Endothelial cell of umbilical vein (primary cell): ENCODE measurements around the gene OGT. TPM values are rescaled to one million over a fixed set of nuclear protein-coding genes. Genes with fewer than 3 reads are reported as not detected.

ENCODE experiments used
- BruUV-seq: library from RNA; stranded (reverse); fragments of 400-500 nt; replicated peaks from 2 replicates; lab custom pipeline; 2021; lab: Mats Ljungman, UMichigan
- CTCF ChIA-PET: fragments of 300-600, 350-600 bp; sonication (Branson Sonifier 250); formaldehyde crosslinking; loops from one replicate; lab custom pipeline; 2021; ENCODE audit warnings: antibody characterized with exemption, inconsistent platforms; lab: Charles Lee
- POLR2A ChIA-PET: fragments of 300-600, 350-600 bp; sonication (Branson Sonifier 250); formaldehyde crosslinking; loops from one replicate; lab custom pipeline; 2021; ENCODE audit warnings: antibody characterized with exemption, inconsistent platforms; lab: Charles Lee
- DNase-seq: peaks from one replicate; pipeline ENCODE4 v3.0.0-alpha.2; 2011; ENCODE audit warnings: low read depth, low spot score
- FAIRE-seq: peaks from 2 replicates; lab custom pipeline; 2011; peaks lifted over from hg19 to GRCh38; lab: Jason Lieb, UNC
- H2AFZ ChIP-seq: 2 replicates; pipeline ENCODE4 v1.6.0; 2012; ENCODE audit warnings: low read depth, low read length, control low read depth, inconsistent platforms
- H3K27ac ChIP-seq: 2 replicates; pipeline ENCODE4 v1.5.1; 2011; ENCODE audit warnings: low read depth, mild to moderate bottlenecking, control low read depth, low read length, moderate library complexity; ENCODE audit not compliant: insufficient read depth
- H3K27me3 ChIP-seq, 2 experiments: 2 replicates each; pipeline versions ENCODE4 v1.6.0 to v1.6.1; 2011; ENCODE audit warnings: low read length in 2 of 2, mixed read lengths in 1 of 2; ENCODE audit not compliant: control insufficient read depth in 2 of 2, insufficient read depth in 2 of 2
- H3K36me3 ChIP-seq, 2 experiments: 2 replicates in 1 of 2; 3 replicates in 1 of 2; pipeline ENCODE4 v1.5.1; 2011; ENCODE audit warnings: low read length in 2 of 2, mild to moderate bottlenecking in 1 of 2, moderate library complexity in 1 of 2; ENCODE audit not compliant: control insufficient read depth in 2 of 2, insufficient read depth in 2 of 2; ENCODE audit errors: extremely low read depth in 1 of 2
- H3K4me1 ChIP-seq: 3 replicates; pipeline ENCODE4 v1.5.1; 2011; ENCODE audit warnings: mild to moderate bottlenecking, low read length; ENCODE audit not compliant: control insufficient read depth, insufficient read depth; ENCODE audit errors: extremely low read depth
- H3K4me2 ChIP-seq: 2 replicates; pipeline ENCODE4 v1.6.1; 2011; ENCODE audit warnings: low read length, control low read depth, mixed read lengths; ENCODE audit not compliant: insufficient read depth
- H3K4me3 ChIP-seq, 3 experiments: fragments of 200-600 bp in 1 of 3; sonication (generic), shearing (Covaris generic) in 1 of 3; replicated peaks in 1 of 3; 2 replicates each; pipeline ENCODE4 v1.5.1; 2011 to 2016; ENCODE audit warnings: control low read depth in 3 of 3, low read length in 3 of 3, mild to moderate bottlenecking in 2 of 3, inconsistent platforms in 1 of 3, low read depth in 1 of 3, moderate library complexity in 1 of 3; ENCODE audit not compliant: insufficient read depth in 1 of 3
- H3K79me2 ChIP-seq: 2 replicates; pipeline ENCODE4 v1.6.0; 2012; ENCODE audit warnings: low read length, inconsistent platforms; ENCODE audit not compliant: control insufficient read depth, insufficient read depth
- H3K9ac ChIP-seq: replicated peaks from 2 replicates; pipeline ENCODE3; 2011; ENCODE audit warnings: low read length, control low read depth; ENCODE audit not compliant: insufficient read depth; ENCODE audit errors: extremely low read depth
- H3K9me1 ChIP-seq: replicated peaks from 3 replicates; pipeline ENCODE4 v1.6.0; 2011; ENCODE audit warnings: mild to moderate bottlenecking, low read length; ENCODE audit not compliant: control insufficient read depth, insufficient read depth; ENCODE audit errors: extremely low read depth
- H3K9me3 ChIP-seq: replicated peaks from 2 replicates; pipeline ENCODE4 v1.5.1; 2012; ENCODE audit warnings: low read length, inconsistent platforms; ENCODE audit not compliant: control insufficient read depth, insufficient read depth
- H4K20me1 ChIP-seq: replicated peaks from 2 replicates; pipeline ENCODE3; 2011; ENCODE audit warnings: mild to moderate bottlenecking, low read length; ENCODE audit not compliant: control insufficient read depth, insufficient read depth; ENCODE audit errors: extremely low read depth
- CTCF ChIP-seq, 2 donors: IDR thresholded peaks; 1 replicate in 1 of 2; 2 replicates in 1 of 2; pipeline ENCODE4 v1.5.1; 2011; ENCODE audit warnings: low read length in 2 of 2, mild to moderate bottlenecking in 2 of 2, moderate library complexity in 2 of 2, control low read depth in 1 of 2, inconsistent platforms in 1 of 2, low read depth in 1 of 2; ENCODE audit not compliant: insufficient read depth in 1 of 2; ENCODE audit errors: extremely low read depth in 1 of 2
- EZH2 ChIP-seq: IDR thresholded peaks from 2 replicates; pipeline ENCODE4 v1.6.1; 2012; ENCODE audit warnings: borderline replicate concordance, low read depth, mild to moderate bottlenecking, moderate library complexity, low read length, inconsistent platforms; ENCODE audit not compliant: severe bottlenecking
- FOS ChIP-seq: IDR thresholded peaks from 2 replicates; pipeline ENCODE4 v1.6.1; 2011; ENCODE audit warnings: mild to moderate bottlenecking, low read length, moderate library complexity, borderline replicate concordance; ENCODE audit not compliant: insufficient read depth
- GATA2 ChIP-seq: IDR thresholded peaks from 2 replicates; pipeline ENCODE4 v1.7.0; 2011; ENCODE audit warnings: low read depth, mild to moderate bottlenecking, moderate library complexity, mixed read lengths, low read length; ENCODE audit not compliant: insufficient read length, insufficient read depth
- JUN ChIP-seq: IDR thresholded peaks from 2 replicates; pipeline ENCODE4 v1.6.1; 2011; ENCODE audit warnings: borderline replicate concordance, low read depth; ENCODE audit not compliant: insufficient read length, insufficient read depth
- MYC ChIP-seq: IDR thresholded peaks from one replicate; pipeline ENCODE4 v1.6.1; 2011; ENCODE audit warnings: mild to moderate bottlenecking, low read depth, low read length
- POLR2A ChIP-seq: IDR thresholded peaks from 2 replicates; pipeline ENCODE4 v1.6.1; 2012; ENCODE audit warnings: low read depth, mild to moderate bottlenecking, control low read depth, low read length
- POLR2AphosphoS5 ChIP-seq: IDR thresholded peaks from 2 replicates; pipeline ENCODE4 v1.6.1; 2012; ENCODE audit warnings: low read depth, mild to moderate bottlenecking, control low read depth, low read length, moderate library complexity; ENCODE audit not compliant: insufficient read depth
- dilution Hi-C: fragments of 300-500 bp; cut with MboI; formaldehyde crosslinking; loops from one replicate; pipeline ENCODE4 v1.15.0; 2019; ENCODE audit warnings: low sequenced_read_pairs; ENCODE audit not compliant: extremely low pct_ligation_motif_present
- intact Hi-C: fragments of 100-400 bp; cut with micrococcal nuclease; formaldehyde crosslinking; loops from one replicate; pipeline ENCODE4 v1.10.0; 2022
- polyA plus RNA-seq, 4 experiments: library from polyadenylated mRNA; depleted of rRNA in 3 of 4; stranded (reverse) in 3 of 4; unstranded in 1 of 4; fragments of >200 nt; gene quantifications; 2 replicates each; pipeline versions ENCODE4 v1.2.1 to v1.2.3, GENCODE V29; 2011 to 2012; ENCODE audit warnings: missing spikeins in 1 of 4
- total RNA-seq: library from RNA; stranded (reverse); gene quantifications from 2 replicates; pipeline ENCODE4 v1.2.3, GENCODE V29; 2021
- TF ChIP-seq, protein P1 (sequence below): IDR thresholded peaks from 2 replicates; pipeline ENCODE4 v1.6.1; 2011; ENCODE audit not compliant: insufficient read depth, insufficient read length

The OGT gene
- total and polyA plus RNA-seq, 2 donors (not counting 3 experiments of a cell fraction or from before 2014, with no cell fraction given), result 129 to 141 TPM

- Histone ChIP-seq H3K79me2 (no peaks in the 10 kb centered on the region), H3K9me1 (no peaks in the 10 kb centered on the region), H4K20me1 (no peaks in the 10 kb centered on the region), H2AFZ (no peak overlapping the region), H3K4me3 (no peak overlapping the region), H3K4me1 (peaks cover 4% of the 10 kb centered on the region), H3K27me3 (no peaks in the 10 kb centered on the region), H3K9me3 (no peaks in the 10 kb centered on the region), H3K9ac (no peak overlapping the region), H3K4me2 (no peak overlapping the region), H3K36me3 (no peaks in the 10 kb centered on the region), H3K27ac (no peak overlapping the region)
- no peak for FAIRE-seq
- ChIA-PET CTCF (no interaction called here), POLR2A (no interaction called here)
- intact Hi-C loops, result no loop called here
- DNase-seq, result no peak
- dilution Hi-C loops, result no loop called here
- TF ChIP-seq CTCF (IDR thresholded peaks at IDR 0.05; ENCODE audit: extremely low read depth in 1 of 2, insufficient read depth in 1 of 2, low read depth in 1 of 2, low read length in 2 of 2) (no peak), MYC (no peak), EZH2 (no peak), GATA2 (no peak), POLR2AphosphoS5 (no peak), JUN (no peak), FOS (no peak), POLR2A (no peak)
- TF ChIP-seq, protein P1, sequence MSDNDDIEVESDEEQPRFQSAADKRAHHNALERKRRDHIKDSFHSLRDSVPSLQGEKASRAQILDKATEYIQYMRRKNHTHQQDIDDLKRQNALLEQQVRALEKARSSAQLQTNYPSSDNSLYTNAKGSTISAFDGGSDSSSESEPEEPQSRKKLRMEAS, result no peak
- BruUV-seq, result no TSS peak
Measured at GRCh38 chrX:71489540-71489939, 43.4 kb upstream of the OGT start.
